ENCODE measurements around the gene TBC1D21.

- TF ChIP-seq POLR2A (IDR thresholded peaks at IDR 0.05; ENCODE audit: low read depth, low read length) (no peak), POLR2AphosphoS5 (IDR thresholded peaks at IDR 0.05; ENCODE audit: low read depth, low read length) (no peak)
These were observed 33.5 kb upstream of the TBC1D21 start for GRCh38 chr15:73839699-73840377.
